Activated CD4-positive, alpha-beta T cell treated with anti-CD3 and anti-CD28 coated beads, Interleukin-10, Interleukin-2, amounts not matched to agents 100 ng/mL and 50 ng/mL, durations not matched to agents 16 hours and 8 hours (primary cell): Measurements from ENCODE around the gene TTC34.

Source experiments
- DNase-seq: peaks from one replicate; pipeline ENCODE4 v3.0.0-alpha.2; 2020

Gene TTC34

GRCh38 chr1:2801535-2802291, at the start of gene TTC34:
Gene TTC34, minus strand, starts transcription at chr1:2801693. Its CDS starts 866 bp downstream, at chr1:2800827.
- peak; percentile 47 for DNase-seq

- no peak for DNase-seq
Measured at GRCh38 chr1:2850502-2850901, 49.0 kb upstream of the TTC34 start.

- DNase-seq: no peak
Measured at GRCh38 chr1:2848006-2848670, 46.6 kb upstream of the TTC34 start.

- DNase-seq: no peak
Measured at GRCh38 chr1:2847086-2847985, 45.8 kb upstream of the TTC34 start.

- no peak for DNase-seq
Measured at GRCh38 chr1:2845869-2846268, 44.4 kb upstream of the TTC34 start.

- DNase-seq: peak; percentile 50
Measured at GRCh38 chr1:2840036-2840809, 38.7 kb upstream of the TTC34 start.

- DNase-seq: no peak
Measured at GRCh38 chr1:2837823-2838222, 36.3 kb upstream of the TTC34 start.

- DNase-seq: no peak
Measured at GRCh38 chr1:2837316-2837715, 35.8 kb upstream of the TTC34 start.

GRCh38 chr1:2836333-2836970, 35.0 kb upstream of the TTC34 start:
- no peak for DNase-seq

- no peak for DNase-seq
Measured at GRCh38 chr1:2835650-2836159, 34.2 kb upstream of the TTC34 start.

- DNase-seq: no peak
Measured at GRCh38 chr1:2834741-2835564, 33.5 kb upstream of the TTC34 start.

- no peak for DNase-seq
Measured at GRCh38 chr1:2834146-2834475, 32.6 kb upstream of the TTC34 start.

GRCh38 chr1:2833454-2834145, 32.1 kb upstream of the TTC34 start:
- DNase-seq: no peak

- no peak for DNase-seq
Measured at GRCh38 chr1:2832506-2833453, 31.3 kb upstream of the TTC34 start.

GRCh38 chr1:2831596-2832212, 30.2 kb upstream of the TTC34 start:
- no peak for DNase-seq

GRCh38 chr1:2830761-2831425, 29.4 kb upstream of the TTC34 start:
- no peak for DNase-seq

- DNase-seq: no peak
Measured at GRCh38 chr1:2829846-2830615, 28.5 kb upstream of the TTC34 start.
